H9 (cell line): Measurements from ENCODE around the gene C19orf47. TPM values are rescaled to one million over a fixed set of nuclear protein-coding genes. Genes with fewer than 3 reads are reported as not detected.

ENCODE experiments used
- DNase-seq: peaks from one replicate; pipeline ENCODE4 v3.0.0-alpha.2; 2017
- H2AFZ ChIP-seq: one replicate; pipeline ENCODE4 v1.6.1; 2013; ENCODE audit warnings: mild to moderate bottlenecking, low read length, control low read depth, moderate library complexity
- H2AK5ac ChIP-seq: 2 replicates; pipeline ENCODE4 v1.6.1; 2013; ENCODE audit warnings: low read length, control low read depth, mixed read lengths; ENCODE audit not compliant: insufficient read length
- H2BK120ac ChIP-seq: one replicate; pipeline ENCODE4 v1.6.1; 2013; ENCODE audit warnings: low read depth, mild to moderate bottlenecking, low read length, control low read depth, inconsistent platforms; ENCODE audit not compliant: poor library complexity, severe bottlenecking
- H2BK12ac ChIP-seq: 2 replicates; pipeline ENCODE4 v1.6.1; 2013; ENCODE audit warnings: low read length, control low read depth, mixed read lengths, low read depth; ENCODE audit not compliant: insufficient read length
- H2BK15ac ChIP-seq: 2 replicates; pipeline ENCODE4 v1.6.1; 2013; ENCODE audit warnings: low read depth, low read length, control low read depth
- H2BK20ac ChIP-seq: one replicate; pipeline ENCODE4 v1.6.1; 2013; ENCODE audit warnings: low read depth, mild to moderate bottlenecking, low read length, control low read depth, inconsistent platforms; ENCODE audit not compliant: poor library complexity, severe bottlenecking
- H2BK5ac ChIP-seq: 2 replicates; pipeline ENCODE4 v1.6.1; 2013; ENCODE audit warnings: low read length, control low read depth, mixed read lengths; ENCODE audit not compliant: insufficient read length
- H3K14ac ChIP-seq: 2 replicates; pipeline ENCODE4 v1.6.1; 2013; ENCODE audit warnings: low read length, control low read depth; ENCODE audit not compliant: insufficient read depth
- H3K18ac ChIP-seq: 2 replicates; pipeline ENCODE4 v1.6.1; 2013; ENCODE audit warnings: low read depth, mild to moderate bottlenecking, mixed read lengths, low read length, control low read depth; ENCODE audit not compliant: insufficient read length
- H3K23ac ChIP-seq: 2 replicates; pipeline ENCODE4 v1.6.1; 2013; ENCODE audit warnings: low read length, control low read depth, mixed read lengths, low read depth; ENCODE audit not compliant: insufficient read length
- H3K23me2 ChIP-seq: 2 replicates; pipeline ENCODE4 v1.6.1; 2013; ENCODE audit warnings: low read depth, mild to moderate bottlenecking, mixed read lengths, low read length, control low read depth; ENCODE audit not compliant: insufficient read length, poor library complexity, severe bottlenecking
- H3K27ac ChIP-seq: 2 replicates; pipeline ENCODE4 v1.5.1; 2013; ENCODE audit warnings: low read length, control low read depth, mixed read lengths, low read depth; ENCODE audit not compliant: insufficient read length
- H3K27me3 ChIP-seq: 2 replicates; pipeline ENCODE4 v1.6.1; 2013; ENCODE audit warnings: low read length, control low read depth, inconsistent platforms; ENCODE audit not compliant: insufficient read depth
- H3K4ac ChIP-seq: 2 replicates; pipeline ENCODE4 v1.6.1; 2013; ENCODE audit warnings: low read depth, mild to moderate bottlenecking, control low read depth, inconsistent platforms, low read length, moderate library complexity
- H3K4me1 ChIP-seq: 2 replicates; pipeline ENCODE4 v1.6.1; 2013; ENCODE audit warnings: low read length, control low read depth, inconsistent platforms; ENCODE audit not compliant: insufficient read depth
- H3K4me2 ChIP-seq: 2 replicates; pipeline ENCODE4 v1.6.1; 2013; ENCODE audit warnings: low read length, control low read depth, mixed read lengths; ENCODE audit not compliant: insufficient read length, insufficient read depth
- H3K56ac ChIP-seq: 2 replicates; pipeline ENCODE4 v1.6.1; 2013; ENCODE audit warnings: low read depth, mild to moderate bottlenecking, mixed read lengths, low read length, control low read depth; ENCODE audit not compliant: insufficient read length
- H3K79me1 ChIP-seq: 2 replicates; pipeline ENCODE4 v1.6.1; 2013; ENCODE audit warnings: low read depth, mild to moderate bottlenecking, moderate library complexity, low read length, control low read depth, inconsistent platforms; ENCODE audit not compliant: insufficient read depth, poor library complexity, severe bottlenecking
- H3K79me2 ChIP-seq: 2 replicates; pipeline ENCODE4 v1.6.1; 2013; ENCODE audit warnings: low read length, control low read depth, inconsistent platforms; ENCODE audit not compliant: insufficient read depth
- H3K9ac ChIP-seq: 2 replicates; pipeline ENCODE4 v1.6.1; 2013; ENCODE audit warnings: low read length, control low read depth, mixed read lengths; ENCODE audit not compliant: insufficient read length; ENCODE audit errors: extremely low read depth
- H3K9me3 ChIP-seq: one replicate; pipeline ENCODE4 v1.6.1; 2013; ENCODE audit warnings: low read depth, low read length, inconsistent platforms; ENCODE audit not compliant: control insufficient read depth
- H3T11ph ChIP-seq: one replicate; pipeline ENCODE4 v1.6.1; 2013; ENCODE audit warnings: mild to moderate bottlenecking, low read length, control low read depth, inconsistent platforms
- H4K20me1 ChIP-seq: one replicate; pipeline ENCODE4 v1.6.1; 2013; ENCODE audit not compliant: control insufficient read depth, insufficient read length, insufficient read depth
- H4K5ac ChIP-seq: 2 replicates; pipeline ENCODE4 v1.6.1; 2013; ENCODE audit warnings: low read depth, mild to moderate bottlenecking, mixed read lengths, low read length, control low read depth; ENCODE audit not compliant: insufficient read length
- H4K8ac ChIP-seq: replicated peaks from 2 replicates; pipeline ENCODE4 v1.6.1; 2013; ENCODE audit warnings: low read length, control low read depth, mixed read lengths, low read depth; ENCODE audit not compliant: insufficient read length
- H4K91ac ChIP-seq: 2 replicates; pipeline ENCODE4 v1.6.1; 2013; ENCODE audit warnings: low read depth, mild to moderate bottlenecking, moderate library complexity, mixed read lengths, low read length, control low read depth; ENCODE audit not compliant: insufficient read length
- H3K27ac Mint-ChIP-seq, 3 experiments: 2 replicates in 2 of 3; 3 replicates in 1 of 3; pipeline ENCODE4 v1.8.0; 2020 to 2021; ENCODE audit warnings: mixed read lengths in 3 of 3, mild to moderate bottlenecking in 1 of 3, moderate library complexity in 1 of 3
- H3K27me3 Mint-ChIP-seq: 2 replicates; pipeline ENCODE4 v1.8.0; 2021; ENCODE audit warnings: low read depth, mild to moderate bottlenecking, moderate library complexity, mixed read lengths
- H3K36me3 Mint-ChIP-seq, 3 experiments: 2 replicates in 2 of 3; 3 replicates in 1 of 3; pipeline ENCODE4 v1.8.0; 2020 to 2021; ENCODE audit warnings: low read depth in 3 of 3, mixed read lengths in 3 of 3; ENCODE audit not compliant: insufficient read depth in 1 of 3
- H3K4me1 Mint-ChIP-seq, 2 experiments: 2 replicates each; pipeline ENCODE4 v1.8.0; 2020; ENCODE audit warnings: mixed read lengths in 2 of 2
- H3K4me3 Mint-ChIP-seq, 2 experiments: 2 replicates in 1 of 2; 3 replicates in 1 of 2; pipeline ENCODE4 v1.8.0; 2020 to 2021; ENCODE audit warnings: mild to moderate bottlenecking in 2 of 2, mixed read lengths in 2 of 2, moderate library complexity in 1 of 2
- H3K9me3 Mint-ChIP-seq, 2 experiments: 2 replicates in 1 of 2; 3 replicates in 1 of 2; pipeline ENCODE4 v1.8.0; 2020; ENCODE audit warnings: mild to moderate bottlenecking in 2 of 2, mixed read lengths in 2 of 2, moderate library complexity in 1 of 2
- CTCF ChIP-seq: fragments of 200-600 bp; sonication (generic); conservative IDR thresholded peaks from 3 replicates; pipeline ENCODE4 v1.8.0; 2021; ENCODE audit warnings: antibody characterized with exemption, mild to moderate bottlenecking
- WGBS: extraction: QIAGEN DNeasy Blood & Tissue Kit; methylation state at CpG from one replicate; pipeline ENCODE4 v1.1.7; 2013; ENCODE audit warnings: missing lambda C conversion rate, low lambda C conversion rate, mixed read lengths; ENCODE audit not compliant: insufficient read length; ENCODE audit errors: extremely low coverage; 5-methylcytosine and 5-hydroxymethylcytosine counted together
- total RNA-seq: library from RNA; stranded (reverse); gene quantifications from 2 replicates; pipeline ENCODE4 v1.2.1, GENCODE V29; 2021

C19orf47 gene
- total RNA-seq, 1 experiment from 2014 or later: 19.4 TPM

- no peak overlapping the region for H2AFZ ChIP-seq
- H3K23ac ChIP-seq: no peak overlapping the region
- H2BK12ac ChIP-seq: no peak overlapping the region
- no peak overlapping the region for H3K4me3 Mint-ChIP-seq
- H3K4me1 Mint-ChIP-seq: peaks cover 4 to 9% of the 10 kb centered on the region in 2 experiments
- H3T11ph ChIP-seq: no peak overlapping the region
- H3K4ac ChIP-seq: no peak overlapping the region
- no peak overlapping the region for H2BK5ac ChIP-seq
- no peak overlapping the region for H4K8ac ChIP-seq
- H3K9me3 ChIP-seq: no peaks in the 10 kb centered on the region
- H3K18ac ChIP-seq: no peak overlapping the region
- H3K9me3 Mint-ChIP-seq: no peaks in the 10 kb centered on the region
- no peak overlapping the region for H2BK15ac ChIP-seq
- no peaks in the 10 kb centered on the region for H3K27me3 ChIP-seq
- no peak overlapping the region for H3K14ac ChIP-seq
- H3K27ac Mint-ChIP-seq: peak overlapping the region in 1 of 3 experiments; percentile 19; a peak in 3 of 7 replicates
- H2AK5ac ChIP-seq: no peak overlapping the region
- no peak overlapping the region for H2BK120ac ChIP-seq
- no CpG with 5 or more reads among the region's 37 CpGs for WGBS
- no peak overlapping the region for H3K9ac ChIP-seq
- H3K23me2 ChIP-seq: no peaks in the 10 kb centered on the region
- no peak overlapping the region for H3K56ac ChIP-seq
- H3K4me1 ChIP-seq: no peaks in the 10 kb centered on the region
- no peak for TF ChIP-seq CTCF
- H4K91ac ChIP-seq: no peak overlapping the region
- H3K79me1 ChIP-seq: no peaks in the 10 kb centered on the region
- DNase-seq: no peak
- H3K27me3 Mint-ChIP-seq: peaks cover 5% of the 10 kb centered on the region; the same call in 1 of the 2 replicates
- no peak overlapping the region for H3K4me2 ChIP-seq
- H3K79me2 ChIP-seq: no peaks in the 10 kb centered on the region
- peaks cover 2% of the 10 kb centered on the region for H4K20me1 ChIP-seq
- no peak overlapping the region for H4K5ac ChIP-seq
- no peak overlapping the region for H2BK20ac ChIP-seq
- peaks cover 0 to 21% (median 12%) of the 10 kb centered on the region in 3 experiments; a peak in 3 of 7 replicates for H3K36me3 Mint-ChIP-seq
- H3K27ac ChIP-seq: no peak overlapping the region
These were observed 32.2 kb upstream of the C19orf47 start for GRCh38 chr19:40380199-40381037.
